IPS-NIHi7 (cell line): Measurements from ENCODE around the gene FAU.

ENCODE experiments used
- DNase-seq: peaks from one replicate; pipeline ENCODE4 v3.0.0; 2012; ENCODE audit warnings: mixed read lengths; ENCODE audit errors: extremely low spot score

FAU gene

DNA sequence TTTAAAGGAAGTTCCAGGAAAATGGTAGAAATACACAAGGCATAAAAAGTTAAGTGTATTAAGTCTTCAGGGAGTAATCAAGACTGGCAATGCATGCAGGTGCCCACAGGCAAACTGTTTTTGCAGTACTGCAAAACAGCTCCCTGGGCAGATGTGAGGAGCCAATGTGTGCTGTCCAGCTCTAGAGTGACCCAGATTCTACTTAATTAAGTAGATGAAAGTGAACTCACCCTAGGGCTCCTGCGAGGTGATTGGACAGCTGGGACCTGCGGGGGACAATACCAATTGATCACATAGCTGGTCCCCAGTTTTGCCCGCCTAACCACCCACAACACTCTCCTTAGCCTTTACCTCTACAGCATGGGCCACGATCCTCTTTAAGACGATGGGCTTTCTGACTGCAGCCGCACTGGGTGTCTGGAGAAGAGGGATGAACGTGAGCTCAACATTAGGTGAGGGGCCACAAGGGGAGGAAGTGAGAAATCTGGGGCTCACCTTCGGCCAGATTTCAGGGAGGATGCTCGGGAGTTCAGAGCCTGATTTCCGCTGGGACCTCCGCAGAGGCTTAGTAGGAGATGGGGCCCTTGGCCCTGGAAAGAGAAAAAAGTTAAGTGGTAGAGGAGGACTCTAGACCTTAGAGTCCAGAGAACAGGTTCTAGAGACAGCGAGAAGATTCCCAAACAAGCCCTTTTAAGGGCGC lies 38.6 kb downstream of the FAU start:
- DNase-seq, result no peak

DNA sequence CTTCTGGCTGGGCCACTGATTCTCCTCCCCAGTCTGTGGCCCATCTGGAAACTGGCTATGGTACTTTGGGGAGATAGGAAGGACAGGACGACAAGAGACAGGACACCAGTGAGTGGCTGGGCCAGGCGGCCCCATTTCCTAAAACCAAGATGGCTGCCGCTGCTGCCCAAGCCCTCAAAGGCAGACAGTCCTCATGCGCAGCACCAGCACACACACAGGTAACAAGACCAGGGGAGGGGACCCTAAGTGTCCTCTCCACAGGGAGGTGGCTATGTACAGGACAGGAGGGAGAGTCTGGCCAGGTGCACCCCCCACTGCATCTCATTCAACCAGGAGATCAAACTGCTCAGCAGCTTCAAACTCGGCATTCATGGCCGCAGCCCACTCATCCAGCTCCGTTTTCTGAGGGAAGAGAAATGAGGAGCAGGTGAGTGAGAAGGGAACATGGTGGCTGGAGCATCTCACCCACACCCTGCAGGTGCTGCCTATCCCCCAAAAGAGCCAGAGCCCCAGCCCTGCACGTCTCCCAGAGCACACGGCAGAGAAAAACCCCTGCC lies 43.1 kb downstream of the FAU start:
- no peak for DNase-seq

DNA sequence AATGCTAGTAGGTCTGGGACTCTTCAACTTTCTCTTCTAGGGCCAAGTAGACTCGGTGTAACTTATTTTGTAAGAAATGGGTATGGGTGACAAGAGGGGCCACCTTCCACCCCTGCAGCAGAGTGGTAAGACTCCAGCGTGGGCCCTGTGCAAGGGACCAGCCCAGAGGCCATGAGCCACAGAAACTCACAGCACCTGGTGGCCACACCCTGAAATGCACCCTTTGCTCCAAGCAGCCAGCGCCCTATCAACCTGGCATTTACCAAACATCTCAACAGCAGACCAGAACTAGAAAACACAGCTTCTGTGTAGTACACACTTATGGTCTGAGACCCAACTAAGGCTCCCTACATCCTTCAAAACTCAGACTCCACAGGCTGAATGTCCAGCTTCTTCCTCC lies 43.8 kb downstream of the FAU start:
- peak; percentile 76 for DNase-seq

DNA sequence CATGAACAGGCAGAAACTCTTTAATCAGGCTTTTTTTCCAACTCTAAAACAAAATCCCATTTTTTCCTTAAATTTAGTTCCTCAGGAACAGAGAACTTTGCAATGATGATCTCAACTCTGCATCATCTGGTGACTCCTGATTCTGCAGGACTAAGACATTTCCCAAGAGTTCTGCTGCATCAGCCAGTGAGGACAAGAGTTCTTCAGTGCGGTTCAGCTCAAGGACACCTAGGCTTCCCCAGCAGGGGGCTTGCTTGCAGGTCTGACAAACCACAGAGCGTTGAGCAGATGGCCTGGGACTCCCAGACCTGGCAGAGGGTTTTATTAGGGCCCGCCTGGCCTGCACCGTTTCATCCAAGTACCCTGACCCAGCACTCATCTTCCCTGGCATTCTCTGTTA lies 44.5 kb downstream of the FAU start:
- peak; percentile 8 for DNase-seq

DNA sequence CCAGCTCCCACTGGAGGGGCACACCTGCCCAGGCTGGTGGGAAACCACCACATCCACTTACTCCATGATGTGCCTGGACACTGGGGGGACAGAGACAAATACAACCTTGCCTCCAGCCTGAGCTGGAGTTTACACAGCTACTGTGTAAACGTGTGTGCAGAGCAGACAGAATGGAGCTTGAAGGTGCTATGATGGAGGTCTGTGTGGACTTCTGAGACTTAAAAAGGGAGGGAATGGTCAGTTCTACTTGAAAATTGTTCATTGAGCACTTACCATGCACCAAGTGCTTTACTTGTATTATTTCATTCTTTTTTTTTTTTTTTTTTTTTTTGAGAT lies 49.3 kb downstream of the FAU start:
- no peak for DNase-seq

DNA sequence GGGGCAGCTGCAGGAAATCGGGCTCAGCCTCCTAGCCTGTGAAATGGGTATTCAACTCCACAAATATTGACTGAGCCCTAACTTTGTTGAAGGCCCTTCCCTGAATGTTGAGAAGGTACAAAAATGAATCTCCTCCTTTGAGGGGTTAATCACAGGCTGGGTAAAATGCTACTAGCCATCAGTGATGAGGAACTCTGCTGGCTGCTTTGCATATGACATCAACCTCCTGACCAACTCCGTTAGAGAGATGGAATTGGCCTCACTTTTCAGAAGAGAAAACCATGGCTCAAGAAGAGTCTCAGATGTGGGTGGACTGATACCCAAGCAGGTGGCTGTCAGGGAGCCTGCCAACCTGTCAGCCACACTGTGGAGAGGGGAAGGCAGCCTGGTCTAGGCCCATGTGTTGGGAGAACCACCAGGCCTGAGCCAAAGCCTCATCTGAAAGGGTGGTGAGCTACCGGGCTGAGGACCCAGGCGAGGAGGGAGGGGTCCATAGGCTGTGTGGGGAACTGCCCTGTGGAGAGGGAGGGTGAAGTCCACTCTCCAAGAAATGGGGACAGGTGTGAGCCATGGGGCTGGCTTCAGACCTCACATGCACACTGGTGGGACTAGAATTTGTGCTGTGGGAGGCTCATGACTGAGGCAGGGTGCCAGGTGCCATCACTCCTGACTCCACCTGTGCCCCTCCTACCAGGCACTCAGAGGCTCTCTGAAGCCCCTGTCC lies 49.9 kb downstream of the FAU start:
- DNase-seq, result no peak
